K562 (cell line): ENCODE results near the gene NOD1. TPM values are rescaled to one million over a fixed set of nuclear protein-coding genes. Genes with fewer than 3 reads are reported as not detected.
A peak's percentile ranks its signal among the peaks of the same experiment; 100 is the strongest.

Source experiments
- ARHGAP35 ChIP-seq: fragments of 450-650 bp; IDR thresholded peaks from 2 replicates; pipeline ENCODE4 v1.6.1; 2018; ENCODE audit not compliant: partially characterized antibody
- BACH1 ChIP-seq: fragments of 200-800 bp; sonication (Bioruptor generic); IDR thresholded peaks from 2 replicates; pipeline ENCODE4 v1.6.1; 2016; ENCODE audit warnings: missing genetic modification characterization, missing compliant biosample characterization
- CC2D1A ChIP-seq: fragments of 450-650 bp; IDR thresholded peaks from 2 replicates; pipeline ENCODE4 v1.6.1; 2017; ENCODE audit warnings: mild to moderate bottlenecking
- CREB5 ChIP-seq: fragments of 250-450 bp; sonication (Bioruptor Pico); IDR thresholded peaks from 2 replicates; pipeline ENCODE4 v1.5.0; 2020; ENCODE audit warnings: mild to moderate bottlenecking
- ETV5 ChIP-seq: sonication (generic); formaldehyde crosslinking; IDR thresholded peaks from 2 replicates; pipeline ENCODE4 v1.4.0; 2020; ENCODE audit warnings: low read depth, mild to moderate bottlenecking, missing genetic modification reagents
- FOXP4 ChIP-seq: sonication (generic); formaldehyde crosslinking; IDR thresholded peaks from 2 replicates; pipeline ENCODE4 v1.8.0; 2022; ENCODE audit warnings: mild to moderate bottlenecking, missing genetic modification reagents, borderline replicate concordance
- GABPA ChIP-seq: fragments of 200-800 bp; sonication (Bioruptor generic); conservative IDR thresholded peaks from 2 replicates; pipeline ENCODE4 v1.6.1; 2016; ENCODE audit warnings: low read depth, missing genetic modification characterization, missing compliant biosample characterization
- GABPB1 ChIP-seq: sonication (generic); formaldehyde crosslinking; IDR thresholded peaks from 2 replicates; pipeline ENCODE4 v1.8.0; 2022; ENCODE audit warnings: mild to moderate bottlenecking, missing genetic modification reagents
- KLF13 ChIP-seq: fragments of 450-650 bp; IDR thresholded peaks from 2 replicates; pipeline ENCODE4 v1.6.1; 2016; ENCODE audit warnings: missing genetic modification characterization, low read depth, mild to moderate bottlenecking, missing compliant biosample characterization, moderate library complexity, borderline replicate concordance
- MYC ChIP-seq, 2 experiments: fragments of 250-450 bp in 1 of 2; sonication (Bioruptor Pico) in 1 of 2; IDR thresholded peaks; 2 replicates each; pipeline versions ENCODE4 v1.5.1 to v1.6.1; 2012 to 2021; ENCODE audit warnings: low read depth in 2 of 2, borderline replicate concordance in 1 of 2, improper control_type of control experiment in 1 of 2, low read length in 1 of 2, mild to moderate bottlenecking in 1 of 2, moderate library complexity in 1 of 2
- RFX5 ChIP-seq: IDR thresholded peaks from 2 replicates; pipeline ENCODE4 v1.6.1; 2011; ENCODE audit warnings: low read depth, mild to moderate bottlenecking, improper control_type of control experiment, low read length
- SRSF1 ChIP-seq: fragments of 200-400 bp; formaldehyde crosslinking; IDR thresholded peaks from 2 replicates; pipeline ENCODE4 v1.6.1; 2017; ENCODE audit warnings: mild to moderate bottlenecking, low read depth, low read length, moderate library complexity
- TAF1 ChIP-seq: IDR thresholded peaks from 2 replicates; pipeline ENCODE4 v1.6.1; 2011; ENCODE audit warnings: mild to moderate bottlenecking, low read length, moderate library complexity; ENCODE audit not compliant: insufficient read depth, control insufficient read depth, severe bottlenecking; ENCODE audit errors: extremely low read depth
- ZBTB17 ChIP-seq: fragments of 450-650 bp; formaldehyde crosslinking; IDR thresholded peaks from 2 replicates; pipeline ENCODE4 v1.4.0; 2020; ENCODE audit warnings: mild to moderate bottlenecking
- ZNF165 ChIP-seq: fragments of 250-450 bp; sonication (Bioruptor Pico); IDR thresholded peaks from 2 replicates; pipeline ENCODE4 v1.4.0; 2020; ENCODE audit warnings: borderline replicate concordance
- ZNF239 ChIP-seq: fragments of 250-450 bp; sonication (Bioruptor Pico); IDR thresholded peaks from 2 replicates; pipeline ENCODE4 v1.4.0; 2020; ENCODE audit warnings: mild to moderate bottlenecking
- ZNF77 ChIP-seq: fragments of 250-450 bp; sonication (Bioruptor Pico); IDR thresholded peaks from 2 replicates; pipeline ENCODE4 v1.5.0; 2020
- polyA plus RNA-seq, 8 experiments: library from polyadenylated mRNA; depleted of rRNA in 4 of 8; stranded (reverse) in 5 of 8; unstranded in 3 of 8; fragments of >200 nt; fragmentation: Nextera tagmentation in 2 of 8; fragmentation: Illumina TruSeq in 1 of 8; extraction: Ambion mirVana in 2 of 8; extraction: Trizol in 1 of 8; gene quantifications; 2 replicates each; pipeline versions ENCODE4 v1.2.1 to v1.2.3, GENCODE V29; 2011 to 2014; ENCODE audit warnings: inconsistent platforms in 1 of 8, missing spikeins in 1 of 8
- total RNA-seq, 7 experiments: library from RNA; depleted of rRNA in 6 of 7; stranded (reverse); fragments of >200 nt in 6 of 7; fragmentation: Illumina TruSeq in 2 of 7; extraction: Trizol in 2 of 7; gene quantifications; 2 replicates each; pipeline versions ENCODE4 v1.2.1 to v1.2.3, GENCODE V29; 2011 to 2021; ENCODE audit warnings: low replicate concordance in 1 of 7
- TF ChIP-seq, protein P1 (sequence below): sonication (generic); formaldehyde crosslinking; IDR thresholded peaks from 2 replicates; pipeline ENCODE4 v1.8.1; 2023; ENCODE audit warnings: mild to moderate bottlenecking, missing genetic modification reagents
- TF ChIP-seq, protein P2 (sequence below): sonication (generic); formaldehyde crosslinking; IDR thresholded peaks from 2 replicates; pipeline ENCODE4 v1.8.1; 2023; ENCODE audit warnings: mild to moderate bottlenecking, missing genetic modification reagents, moderate library complexity

The NOD1 gene
- total and polyA plus RNA-seq, 9 of the 15 experiments (the other 6 are each of a cell fraction or from before 2014, with no cell fraction given), result 0.34 to 7.1 (median 4.7) TPM

DNA sequence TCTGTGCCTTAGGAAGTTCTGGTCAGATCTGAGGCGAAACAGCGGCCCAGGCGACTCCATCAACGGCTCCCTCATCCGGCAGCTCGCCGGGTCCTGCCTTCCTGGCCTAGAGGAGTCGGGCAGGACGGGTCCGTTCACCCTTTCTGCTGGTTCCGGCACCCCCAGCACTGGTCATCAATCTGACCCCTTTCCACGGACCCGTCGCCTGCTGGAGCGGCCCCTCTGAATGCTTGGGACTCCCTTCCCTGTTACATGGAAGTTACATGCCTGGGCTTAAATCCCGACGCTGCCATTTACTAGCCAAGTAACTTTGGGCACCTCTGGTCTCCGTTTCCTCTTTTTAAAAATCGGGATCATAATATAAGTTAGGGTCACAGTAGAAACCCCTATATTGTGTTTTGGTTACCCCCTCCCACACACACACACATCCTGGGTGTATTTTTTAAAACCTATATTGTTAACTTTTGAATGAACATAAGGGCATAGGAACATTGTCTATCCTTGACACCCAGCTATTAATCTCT is 26.7 kb upstream of the NOD1 start (continued):
- TF ChIP-seq TAF1, result no peak
- TF ChIP-seq GABPA, result no peak
- TF ChIP-seq ARHGAP35, result no peak
- TF ChIP-seq, protein P1, sequence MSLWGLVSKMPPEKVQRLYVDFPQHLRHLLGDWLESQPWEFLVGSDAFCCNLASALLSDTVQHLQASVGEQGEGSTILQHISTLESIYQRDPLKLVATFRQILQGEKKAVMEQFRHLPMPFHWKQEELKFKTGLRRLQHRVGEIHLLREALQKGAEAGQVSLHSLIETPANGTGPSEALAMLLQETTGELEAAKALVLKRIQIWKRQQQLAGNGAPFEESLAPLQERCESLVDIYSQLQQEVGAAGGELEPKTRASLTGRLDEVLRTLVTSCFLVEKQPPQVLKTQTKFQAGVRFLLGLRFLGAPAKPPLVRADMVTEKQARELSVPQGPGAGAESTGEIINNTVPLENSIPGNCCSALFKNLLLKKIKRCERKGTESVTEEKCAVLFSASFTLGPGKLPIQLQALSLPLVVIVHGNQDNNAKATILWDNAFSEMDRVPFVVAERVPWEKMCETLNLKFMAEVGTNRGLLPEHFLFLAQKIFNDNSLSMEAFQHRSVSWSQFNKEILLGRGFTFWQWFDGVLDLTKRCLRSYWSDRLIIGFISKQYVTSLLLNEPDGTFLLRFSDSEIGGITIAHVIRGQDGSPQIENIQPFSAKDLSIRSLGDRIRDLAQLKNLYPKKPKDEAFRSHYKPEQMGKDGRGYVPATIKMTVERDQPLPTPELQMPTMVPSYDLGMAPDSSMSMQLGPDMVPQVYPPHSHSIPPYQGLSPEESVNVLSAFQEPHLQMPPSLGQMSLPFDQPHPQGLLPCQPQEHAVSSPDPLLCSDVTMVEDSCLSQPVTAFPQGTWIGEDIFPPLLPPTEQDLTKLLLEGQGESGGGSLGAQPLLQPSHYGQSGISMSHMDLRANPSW, result no peak
- no peak for TF ChIP-seq GABPB1 (CRISPR knock-in tag)
- TF ChIP-seq SRSF1, result no peak
- TF ChIP-seq ZNF165, result no peak
- 0 out of 2 replicates have a peak, but pooled peaks have one; percentile 23 for TF ChIP-seq ZBTB17
- TF ChIP-seq ZNF77 (CRISPR knock-in tag), result no peak
- no peak for TF ChIP-seq FOXP4 (CRISPR knock-in tag)
- TF ChIP-seq CC2D1A, result no peak
- 0 out of 2 replicates have a peak, but pooled peaks have one; percentile 20 for TF ChIP-seq ETV5 (CRISPR knock-in tag)
- no peak for TF ChIP-seq BACH1
- no peak for TF ChIP-seq ZNF239 (CRISPR knock-in tag)
- TF ChIP-seq CREB5 (CRISPR knock-in tag), result no peak
- no peak for TF ChIP-seq RFX5
- TF ChIP-seq KLF13, result no peak
- TF ChIP-seq, protein P2, sequence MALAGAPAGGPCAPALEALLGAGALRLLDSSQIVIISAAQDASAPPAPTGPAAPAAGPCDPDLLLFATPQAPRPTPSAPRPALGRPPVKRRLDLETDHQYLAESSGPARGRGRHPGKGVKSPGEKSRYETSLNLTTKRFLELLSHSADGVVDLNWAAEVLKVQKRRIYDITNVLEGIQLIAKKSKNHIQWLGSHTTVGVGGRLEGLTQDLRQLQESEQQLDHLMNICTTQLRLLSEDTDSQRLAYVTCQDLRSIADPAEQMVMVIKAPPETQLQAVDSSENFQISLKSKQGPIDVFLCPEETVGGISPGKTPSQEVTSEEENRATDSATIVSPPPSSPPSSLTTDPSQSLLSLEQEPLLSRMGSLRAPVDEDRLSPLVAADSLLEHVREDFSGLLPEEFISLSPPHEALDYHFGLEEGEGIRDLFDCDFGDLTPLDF (CRISPR knock-in tag), result no peak
- no peak for TF ChIP-seq MYC (IDR thresholded peaks at IDR 0.05; ENCODE audit: low read depth, low read length)
- TF ChIP-seq MYC (CRISPR knock-in tag; IDR thresholded peaks at IDR 0.05; ENCODE audit: borderline replicate concordance, low read depth), result no peak
